Measurements from ENCODE around the gene LSAMP. TPM values are rescaled to one million over a fixed set of nuclear protein-coding genes. Genes with fewer than 3 reads are reported as not detected.

Gene LSAMP
- total and polyA plus RNA-seq, 2 of the 8 experiments (the other 6 are each of a cell fraction or from before 2014, with no cell fraction given), result 1.8 to 5.7 TPM

DNA sequence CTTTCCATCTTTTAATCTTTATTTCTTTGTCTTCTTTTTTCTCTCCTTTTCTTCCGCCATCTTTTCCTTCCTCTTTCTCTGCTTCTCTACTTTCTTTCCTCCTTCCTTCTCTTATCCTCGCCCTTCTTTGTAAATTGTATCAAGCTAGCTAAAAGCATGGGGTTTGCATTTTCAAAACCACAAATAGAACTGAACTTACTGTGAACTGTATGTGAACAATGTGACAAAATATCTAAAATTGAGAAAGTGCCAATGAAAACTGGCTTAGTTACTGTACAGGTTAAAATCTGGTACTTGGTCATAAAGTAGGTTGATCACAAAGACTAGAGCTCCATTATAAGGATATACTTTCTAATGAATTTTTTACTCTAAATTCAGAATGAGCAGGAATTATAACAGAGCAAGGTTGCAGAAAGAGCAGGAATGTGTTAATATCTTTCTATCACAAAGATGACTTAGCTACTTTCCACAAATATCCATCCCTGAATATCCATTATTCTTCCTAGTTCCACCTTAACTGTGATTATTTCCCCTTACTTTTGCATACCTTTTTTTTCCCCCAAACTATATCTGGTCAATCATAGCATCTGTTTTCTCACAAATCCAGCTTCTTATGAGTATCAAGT is 122.4 kb downstream of the LSAMP start (continued):
- no peak for TF ChIP-seq CBX5 (IDR thresholded peaks at IDR 0.05; ENCODE audit: low read depth, low read length)

All from H1 (cell line).